ENCODE results near the gene FKBP10. TPM values are rescaled to one million over a fixed set of nuclear protein-coding genes. Genes with fewer than 3 reads are reported as not detected.

The FKBP10 gene
- polyA plus RNA-seq, 1 of the 3 experiments (the other 2 are of a cell fraction), result 360 TPM

DNA sequence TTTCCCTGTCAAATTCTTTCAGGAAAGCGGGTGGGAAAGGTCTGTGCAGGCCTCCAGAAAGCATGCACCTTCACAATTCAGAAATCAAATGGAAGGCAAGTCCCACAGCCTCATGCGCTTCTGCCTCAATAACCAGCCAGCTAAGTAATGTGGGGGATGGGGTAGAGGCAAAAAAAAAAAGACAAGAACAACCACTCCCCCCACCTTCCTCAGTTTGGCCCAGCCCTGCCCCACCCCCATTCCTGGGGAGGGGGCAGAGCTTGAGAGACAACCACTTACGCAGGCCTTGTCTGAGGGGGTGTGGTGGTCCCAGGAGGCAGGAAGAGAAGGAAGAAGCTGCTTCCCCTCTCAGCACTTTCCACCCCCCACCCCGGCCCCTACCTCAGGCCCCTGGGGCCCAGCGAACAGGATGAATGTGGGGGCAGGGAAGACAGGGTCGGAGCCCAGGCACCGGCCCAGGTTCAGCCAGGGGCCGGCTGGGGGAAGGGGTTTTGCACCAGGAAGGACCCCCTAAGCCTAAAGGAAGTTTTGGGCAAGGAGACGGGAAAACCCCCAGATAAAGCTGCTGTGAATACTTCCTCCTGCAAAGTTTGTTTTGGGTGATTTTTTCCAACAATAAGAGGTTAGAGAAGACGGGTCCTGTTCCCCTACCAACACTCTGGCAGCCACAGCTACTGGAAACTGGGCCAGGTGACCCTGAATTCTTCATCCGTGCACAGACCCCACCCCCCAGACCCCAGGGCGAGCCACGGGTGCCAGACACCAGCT is 27.5 kb upstream of the FKBP10 start:
- no peaks in the 10 kb centered on the region for H3K27me3 ChIP-seq (ENCODE audit: insufficient read depth)
- ChIA-PET CTCF (interaction anchor here (0.6 to 4.4 kb wide), 16 partner anchors 8 to 111 kb away, joined by 3 to 45 read pairs (median 12); partner anchors contain the start of genes FKBP10 and P3H4), POLR2A (interaction anchor here (1.9 kb wide), 1 partner anchor 11 kb away, joined by 10 read pairs; no protein-coding TSS in a partner anchor)
- H3K4me3 ChIP-seq (ENCODE audit: low read depth in 2 of 2, low read length in 1 of 2), result peak overlapping the region; percentile 64 to 66
- H4K20me1 ChIP-seq (ENCODE audit: insufficient read depth), result no peaks in the 10 kb centered on the region
- H2AFZ ChIP-seq (ENCODE audit: low read depth), result 0 out of 2 replicates have a peak overlapping the region, but pooled peaks have one; percentile 69
- 70% methylated on average over 10 of the region's 13 CpGs for WGBS (ENCODE audit: low lambda C conversion rate)
- H3F3A ChIP-seq (replicated peaks; ENCODE audit: insufficient read depth), result peaks cover 4% of the 10 kb centered on the region
- H3K27ac ChIP-seq (ENCODE audit: low read depth in 2 of 2, low read length in 1 of 2), result peak overlapping the region in 1 of 2 experiments; percentile 35; a peak in 1 of 4 replicates
- no peaks in the 10 kb centered on the region for H3K79me2 ChIP-seq (ENCODE audit: insufficient read depth)
- no peaks in the 10 kb centered on the region for H3K9me3 ChIP-seq
- H3K4me2 ChIP-seq, result peak overlapping the region; percentile 88
- peak; percentile 20 for DNase-seq
- H3K36me3 ChIP-seq (replicated peaks in 1 of 2; ENCODE audit: control insufficient read depth in 1 of 2, insufficient read depth in 2 of 2, low read length in 1 of 2), result no peaks in the 10 kb centered on the region
- no peaks in the 10 kb centered on the region for H3K9me2 ChIP-seq
- 0 out of 2 replicates have a peak overlapping the region, but pooled peaks have one; percentile 47 for H3K9ac ChIP-seq
- peaks cover 10 to 32% of the 10 kb centered on the region in 2 experiments; a peak in 2 of 4 replicates for H3K4me1 ChIP-seq (ENCODE audit: control insufficient read depth in 1 of 2, insufficient read depth in 2 of 2, low read depth in 1 of 2, low read length in 1 of 2)
- no peak for TF ChIP-seq MXI1 (IDR thresholded peaks at IDR 0.05; ENCODE audit: low read depth, low read length)
- TF ChIP-seq, protein P1, sequence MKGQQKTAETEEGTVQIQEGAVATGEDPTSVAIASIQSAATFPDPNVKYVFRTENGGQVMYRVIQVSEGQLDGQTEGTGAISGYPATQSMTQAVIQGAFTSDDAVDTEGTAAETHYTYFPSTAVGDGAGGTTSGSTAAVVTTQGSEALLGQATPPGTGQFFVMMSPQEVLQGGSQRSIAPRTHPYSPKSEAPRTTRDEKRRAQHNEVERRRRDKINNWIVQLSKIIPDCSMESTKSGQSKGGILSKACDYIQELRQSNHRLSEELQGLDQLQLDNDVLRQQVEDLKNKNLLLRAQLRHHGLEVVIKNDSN (IDR thresholded peaks at IDR 0.05; ENCODE audit: borderline replicate concordance, low read depth), result no peak
- TF ChIP-seq CHD2 (IDR thresholded peaks at IDR 0.05; ENCODE audit: low read length, partially characterized antibody), result peak; percentile 15

DNA sequence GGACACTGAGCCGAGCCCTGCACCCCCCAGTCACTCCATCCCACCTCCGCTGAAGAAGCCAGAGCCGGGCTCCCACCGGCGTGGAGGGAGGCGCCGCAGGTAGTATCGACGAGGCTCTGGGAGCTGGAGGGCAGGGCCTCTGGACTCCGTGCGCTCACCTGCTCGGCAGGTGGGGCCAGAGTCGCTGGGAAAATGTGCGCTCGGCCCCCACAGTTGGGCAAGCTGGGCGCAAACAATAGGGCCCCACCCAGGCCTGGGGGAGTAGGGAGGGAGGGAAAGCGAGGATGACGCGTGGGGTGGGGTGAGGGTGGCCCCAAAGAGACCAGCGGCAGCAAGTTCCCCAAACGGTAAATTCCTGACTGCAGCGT is 27.0 kb upstream of the FKBP10 start:
- H3K27me3 ChIP-seq (ENCODE audit: insufficient read depth), result no peaks in the 10 kb centered on the region
- peak; percentile 31 for DNase-seq
- no peaks in the 10 kb centered on the region for H4K20me1 ChIP-seq (ENCODE audit: insufficient read depth)
- peak overlapping the region; percentile 64 to 66 for H3K4me3 ChIP-seq (ENCODE audit: low read depth in 2 of 2, low read length in 1 of 2)
- no peaks in the 10 kb centered on the region for H3K9me3 ChIP-seq
- H3K4me2 ChIP-seq, result peak overlapping the region; percentile 88
- CTCF ChIA-PET, result interaction anchor here (0.6 to 4.4 kb wide), 24 partner anchors 9 to 174 kb away, joined by 3 to 45 read pairs (median 6); partner anchors contain the start of genes FKBP10, GAST and P3H4
- peaks cover 4% of the 10 kb centered on the region for H3F3A ChIP-seq (replicated peaks; ENCODE audit: insufficient read depth)
- peaks cover 10 to 32% of the 10 kb centered on the region in 2 experiments; a peak in 2 of 4 replicates for H3K4me1 ChIP-seq (ENCODE audit: control insufficient read depth in 1 of 2, insufficient read depth in 2 of 2, low read depth in 1 of 2, low read length in 1 of 2)
- 7% methylated on average over 4 of the region's 22 CpGs for WGBS (ENCODE audit: low lambda C conversion rate)
- POLR2A ChIA-PET, result interaction anchor here (1.1 to 1.9 kb wide), 3 partner anchors 12 to 51 kb away, joined by 3 to 10 read pairs (median 5); partner anchors contain the start of gene HAP1
- TF ChIP-seq FOXJ3 (CRISPR knock-in tag; IDR thresholded peaks at IDR 0.05) (no peak), RXRA (IDR thresholded peaks at IDR 0.05; ENCODE audit: borderline replicate concordance, low read depth) (no peak), POLR2AphosphoS5 (IDR thresholded peaks at IDR 0.05; ENCODE audit: low read depth, low read length) (no peak), ELF1 (IDR thresholded peaks at IDR 0.05) (no peak), SIN3A (IDR thresholded peaks at IDR 0.05; ENCODE audit: borderline replicate concordance, low read depth, low read length) (no peak), NFIC (IDR thresholded peaks at IDR 0.05; ENCODE audit: borderline replicate concordance) (no peak), YY1 (IDR thresholded peaks at IDR 0.05; ENCODE audit: low read depth) (no peak), TCF12 (IDR thresholded peaks at IDR 0.05) (no peak)
- TF ChIP-seq, protein P2, sequence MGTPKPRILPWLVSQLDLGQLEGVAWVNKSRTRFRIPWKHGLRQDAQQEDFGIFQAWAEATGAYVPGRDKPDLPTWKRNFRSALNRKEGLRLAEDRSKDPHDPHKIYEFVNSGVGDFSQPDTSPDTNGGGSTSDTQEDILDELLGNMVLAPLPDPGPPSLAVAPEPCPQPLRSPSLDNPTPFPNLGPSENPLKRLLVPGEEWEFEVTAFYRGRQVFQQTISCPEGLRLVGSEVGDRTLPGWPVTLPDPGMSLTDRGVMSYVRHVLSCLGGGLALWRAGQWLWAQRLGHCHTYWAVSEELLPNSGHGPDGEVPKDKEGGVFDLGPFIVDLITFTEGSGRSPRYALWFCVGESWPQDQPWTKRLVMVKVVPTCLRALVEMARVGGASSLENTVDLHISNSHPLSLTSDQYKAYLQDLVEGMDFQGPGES (IDR thresholded peaks at IDR 0.05; ENCODE audit: low read depth, low read length), result no peak
- H3K9me2 ChIP-seq, result no peaks in the 10 kb centered on the region
- peak overlapping the region; percentile 69; the same call in 1 of the 2 replicates for H2AFZ ChIP-seq (ENCODE audit: low read depth)
- no peaks in the 10 kb centered on the region for H3K79me2 ChIP-seq (ENCODE audit: insufficient read depth)
- peak overlapping the region; percentile 47; the same call in 1 of the 2 replicates for H3K9ac ChIP-seq
- peak overlapping the region in 1 of 2 experiments; percentile 11; a peak in 1 of 4 replicates for H3K27ac ChIP-seq (ENCODE audit: low read depth in 2 of 2, low read length in 1 of 2)
- no peaks in the 10 kb centered on the region for H3K36me3 ChIP-seq (replicated peaks in 1 of 2; ENCODE audit: control insufficient read depth in 1 of 2, insufficient read depth in 2 of 2, low read length in 1 of 2)
